AG10803 (cell line): ENCODE results near the gene KIF26A.

ENCODE experiments used
- DNase-seq: peaks from one replicate; pipeline ENCODE4 v3.0.0; 2010; ENCODE audit warnings: low read depth
- H3K4me3 ChIP-seq: 2 replicates; pipeline ENCODE4 v1.5.1; 2011; ENCODE audit warnings: mild to moderate bottlenecking, low read length, control low read depth
- CTCF ChIP-seq: conservative IDR thresholded peaks from 2 replicates; pipeline ENCODE4 v1.5.1; 2011; ENCODE audit warnings: mild to moderate bottlenecking, low read length, control low read depth, inconsistent platforms

The KIF26A gene

DNA sequence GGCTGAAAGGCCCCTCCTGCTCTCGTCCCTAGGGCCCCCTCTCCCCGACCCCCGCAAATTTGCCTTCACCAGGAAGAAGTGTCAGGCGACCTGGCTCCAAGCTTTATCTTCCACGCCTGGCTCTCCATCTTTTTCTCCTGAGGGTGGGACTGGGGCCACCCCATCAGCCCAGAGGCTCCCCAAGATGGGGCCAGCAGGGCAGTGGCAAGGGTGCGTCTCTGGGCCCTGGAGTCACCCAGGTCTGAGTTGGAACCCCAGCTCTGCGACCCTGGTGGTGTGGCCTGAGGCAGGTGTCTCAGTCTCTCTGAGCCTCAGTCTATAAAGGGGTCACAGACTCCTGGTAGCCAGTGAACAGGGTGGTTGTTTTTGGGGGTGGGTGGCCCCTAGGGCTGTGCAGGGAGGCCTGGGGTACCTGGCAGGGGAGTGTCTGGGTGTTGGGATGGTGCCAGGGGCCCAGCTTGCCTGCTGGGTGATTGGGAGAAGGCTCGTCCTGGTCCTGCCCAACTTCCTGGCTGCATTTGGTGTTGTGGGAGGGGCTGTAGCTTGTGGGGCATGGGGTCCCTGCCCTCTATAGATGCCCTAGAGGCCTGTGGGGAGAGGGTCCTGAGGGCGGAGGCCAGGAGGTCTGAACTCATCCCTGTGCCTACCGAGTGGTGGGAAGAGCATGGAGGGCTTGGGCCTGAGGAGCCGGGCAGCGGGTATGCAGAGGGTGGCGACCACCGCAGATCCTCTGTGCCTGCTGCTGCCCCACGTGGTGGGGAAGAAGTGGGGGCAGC is 7.6 kb downstream of the KIF26A start:
- no peak for DNase-seq
- no peak for TF ChIP-seq CTCF
- H3K4me3 ChIP-seq: no peak overlapping the region

GRCh38 chr14:104146651-104147345 is 8.4 kb downstream of the KIF26A start:
- no peak overlapping the region for H3K4me3 ChIP-seq
- no peak for TF ChIP-seq CTCF
- no peak for DNase-seq

DNA sequence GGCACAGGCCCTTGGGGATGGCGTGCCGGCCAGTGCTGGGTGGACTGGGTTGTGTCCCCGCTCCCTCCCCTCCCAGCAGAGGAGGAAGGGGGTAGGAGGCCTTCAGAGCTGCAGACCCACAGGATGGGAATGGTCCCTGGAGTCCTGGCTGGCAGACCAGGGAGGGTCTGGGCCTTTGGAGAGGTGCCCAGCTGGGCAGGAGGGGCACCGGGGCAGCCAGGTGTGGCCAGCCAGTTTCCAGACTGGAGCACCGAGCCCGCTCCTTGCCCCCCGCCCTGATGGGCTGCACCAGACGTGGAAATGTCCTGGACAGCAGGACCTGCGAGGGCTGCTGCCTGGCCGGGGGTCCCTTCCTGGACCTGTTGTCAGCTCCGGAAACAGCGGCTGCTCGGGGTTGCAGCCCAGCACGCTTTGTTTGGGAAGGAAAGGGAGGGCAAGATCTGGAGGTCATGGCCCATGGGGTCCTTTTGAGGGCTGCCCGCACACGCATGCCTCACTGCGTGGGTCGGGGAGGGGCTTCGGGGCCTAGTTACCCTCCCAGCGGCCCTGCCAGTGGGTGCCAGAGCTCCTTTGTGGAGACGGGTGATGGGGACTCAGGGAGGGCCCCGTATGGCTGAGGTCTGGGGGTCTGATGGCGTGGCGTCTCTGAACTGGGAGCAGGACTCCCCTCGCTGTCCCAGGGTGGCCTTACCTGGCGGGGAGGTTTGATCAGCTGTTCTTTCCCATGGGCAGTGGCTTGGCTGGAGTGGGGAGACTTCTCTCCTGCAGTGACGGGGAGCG is 9.1 kb downstream of the KIF26A start:
- no peak for DNase-seq

GRCh38 chr14:104148433-104149277 is 10.3 kb downstream of the KIF26A start:
- H3K4me3 ChIP-seq: no peak overlapping the region
- no peak for DNase-seq
- no peak for TF ChIP-seq CTCF

More for the DNA sequence above, 9.1 kb downstream of the KIF26A start:
- no peak overlapping the region for H3K4me3 ChIP-seq
- TF ChIP-seq CTCF: no peak

DNA sequence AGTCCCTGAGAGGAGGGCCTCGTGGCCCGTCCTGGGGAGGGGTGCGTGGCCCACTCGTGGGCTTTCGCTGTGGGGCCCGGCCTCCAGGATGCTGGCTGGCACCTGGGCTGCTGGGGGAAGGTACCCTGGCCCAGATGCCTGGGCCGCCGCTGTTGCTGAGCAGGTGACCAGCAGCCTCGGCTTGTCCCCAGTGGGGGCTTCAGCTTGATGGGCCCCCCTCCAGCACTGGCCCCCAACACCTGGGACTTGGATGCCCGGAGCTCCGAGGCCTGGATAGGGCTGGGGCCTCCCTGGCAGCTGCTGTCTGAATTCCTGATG is 10.8 kb downstream of the KIF26A start:
- H3K4me3 ChIP-seq: no peak overlapping the region
- no peak for DNase-seq
- TF ChIP-seq CTCF: no peak

- TF ChIP-seq CTCF: no peak
- no peak for DNase-seq
- no peak overlapping the region for H3K4me3 ChIP-seq
These were observed 11.3 kb downstream of the KIF26A start for GRCh38 chr14:104149617-104150135.
